Stimulated activated CD8-positive, alpha-beta memory T cell treated with anti-CD3 and anti-CD28 coated beads, Interleukin-2, amount 100 ng/mL, for 1 hour (primary cell): ENCODE measurements around the gene CHST3.
"Not testable (repeated sequence)": the region's sequence is repeated elsewhere in the genome, so short reads cannot be mapped to it uniquely, and the experiment has no call there.

Source experiments
- DNase-seq, 2 donors: peaks; one replicate each; pipeline ENCODE4 v3.0.0-alpha.2; 2020; ENCODE audit warnings: low read depth in 2 of 2

Gene CHST3

GRCh38 chr10:71973777-71974488 lies 9.7 kb downstream of the CHST3 start:
- DNase-seq = no peak

- no peak for DNase-seq
Measured at GRCh38 chr10:71974489-71975021, 10.4 kb downstream of the CHST3 start.

- DNase-seq = no peak
Measured at GRCh38 chr10:71975087-71975870, 11.1 kb downstream of the CHST3 start.

GRCh38 chr10:71975871-71976725 lies 11.9 kb downstream of the CHST3 start:
- no peak for DNase-seq

GRCh38 chr10:71977614-71977903 lies 13.4 kb downstream of the CHST3 start:
- not testable (repeated sequence) for DNase-seq

- DNase-seq = no peak
Measured at GRCh38 chr10:71978476-71978875, 14.3 kb downstream of the CHST3 start.

- no peak for DNase-seq
Measured at GRCh38 chr10:71978988-71979691, 14.9 kb downstream of the CHST3 start.

GRCh38 chr10:71979692-71980062 lies 15.5 kb downstream of the CHST3 start:
- no peak for DNase-seq

GRCh38 chr10:71980181-71981014 lies 16.2 kb downstream of the CHST3 start:
- no peak for DNase-seq

- DNase-seq = no peak
Measured at GRCh38 chr10:71981015-71981875, 17.1 kb downstream of the CHST3 start.

GRCh38 chr10:71981876-71982230 lies 17.7 kb downstream of the CHST3 start:
- no peak for DNase-seq

- no peak for DNase-seq
Measured at GRCh38 chr10:71982269-71983178, 18.3 kb downstream of the CHST3 start.

GRCh38 chr10:71984126-71984808 lies 20.1 kb downstream of the CHST3 start:
- DNase-seq = no peak

- DNase-seq = no peak
Measured at GRCh38 chr10:71984809-71985388, 20.7 kb downstream of the CHST3 start.

GRCh38 chr10:71985542-71986250 lies 21.5 kb downstream of the CHST3 start:
- DNase-seq = no peak

- DNase-seq = not testable (repeated sequence)
Measured at GRCh38 chr10:71988895-71989294, 24.7 kb downstream of the CHST3 start.
